KMS-11 (cell line): ENCODE results near the gene POLR3E.
A peak's percentile ranks its signal among the peaks of the same experiment; 100 is the strongest.

Experiments
- H2AFZ ChIP-seq: fragments of 200-600 bp; sonication (generic); 2 replicates; pipeline ENCODE4 v1.6.1; 2016; ENCODE audit warnings: antibody characterized with exemption, mixed run types, low read depth
- H3K27ac ChIP-seq: fragments of 200-600 bp; sonication (generic); 2 replicates; pipeline ENCODE4 v1.6.1; 2016; ENCODE audit warnings: mild to moderate bottlenecking, mixed run types
- H3K27me3 ChIP-seq: fragments of 200-600 bp; sonication (generic); 2 replicates; pipeline ENCODE4 v1.6.1; 2017; ENCODE audit warnings: mild to moderate bottlenecking, low read depth, mixed run types, moderate library complexity; ENCODE audit not compliant: insufficient read depth
- H3K36me3 ChIP-seq: fragments of 200-600 bp; sonication (generic); 2 replicates; pipeline ENCODE4 v1.6.1; 2017; ENCODE audit warnings: mild to moderate bottlenecking, mixed run types; ENCODE audit not compliant: insufficient read depth
- H3K4me1 ChIP-seq: fragments of 200-600 bp; sonication (generic); 2 replicates; pipeline ENCODE4 v1.6.1; 2016; ENCODE audit warnings: mild to moderate bottlenecking, low read depth, mixed run types; ENCODE audit not compliant: poor library complexity, severe bottlenecking
- H3K4me2 ChIP-seq: fragments of 200-600 bp; sonication (generic); 2 replicates; pipeline ENCODE4 v1.7.0; 2016; ENCODE audit warnings: mild to moderate bottlenecking, mixed run types
- H3K4me3 ChIP-seq: fragments of 200-600 bp; sonication (generic); IDR thresholded peaks from 2 replicates; pipeline ENCODE4 v1.6.1; 2017; ENCODE audit warnings: low read depth, low read length, mixed read lengths; ENCODE audit not compliant: insufficient read depth
- H3K79me2 ChIP-seq: fragments of 200-600 bp; sonication (generic); 2 replicates; pipeline ENCODE4 v1.6.1; 2016; ENCODE audit warnings: low read depth, mixed run types; ENCODE audit not compliant: insufficient read depth
- H3K9ac ChIP-seq: fragments of 200-600 bp; sonication (generic); 2 replicates; pipeline ENCODE4 v1.6.1; 2016; ENCODE audit warnings: mild to moderate bottlenecking, mixed run types
- H4K20me1 ChIP-seq: fragments of 200-600 bp; sonication (generic); 2 replicates; pipeline ENCODE4 v1.6.1; 2016; ENCODE audit warnings: mild to moderate bottlenecking, mixed run types; ENCODE audit not compliant: insufficient read depth
- CTCF ChIP-seq: fragments of 200-600 bp; sonication (generic); conservative IDR thresholded peaks from 2 replicates; pipeline ENCODE4 v1.6.1; 2017; ENCODE audit warnings: low read depth, mild to moderate bottlenecking, antibody characterized with exemption, low read length, moderate library complexity, mixed read lengths

The POLR3E gene

GRCh38 chr16:22320572-22321339 is 23.5 kb downstream of the POLR3E start:
- Histone ChIP-seq H3K9ac (no peak overlapping the region), H3K4me2 (no peak overlapping the region), H3K27ac (no peak overlapping the region), H2AFZ (no peak overlapping the region), H3K4me3 (no peak overlapping the region), H3K36me3 (peaks cover 19% of the 10 kb centered on the region; the same call in 1 of the 2 replicates), H3K27me3 (no peaks in the 10 kb centered on the region), H3K4me1 (no peaks in the 10 kb centered on the region), H3K79me2 (no peaks in the 10 kb centered on the region; the same call in 1 of the 2 replicates), H4K20me1 (no peaks in the 10 kb centered on the region)
- TF ChIP-seq CTCF: no peak

GRCh38 chr16:22321340-22322001 is 24.3 kb downstream of the POLR3E start:
- no peak overlapping the region for H3K27ac ChIP-seq
- no peak overlapping the region for H2AFZ ChIP-seq
- peaks cover 19% of the 10 kb centered on the region; the same call in 1 of the 2 replicates for H3K36me3 ChIP-seq

GRCh38 chr16:22322021-22322471 is 24.8 kb downstream of the POLR3E start:
- Histone ChIP-seq H3K27ac (no peak overlapping the region), H3K36me3 (peaks cover 19% of the 10 kb centered on the region; the same call in 1 of the 2 replicates), H2AFZ (no peak overlapping the region), H3K27me3 (no peaks in the 10 kb centered on the region), H3K4me3 (no peak overlapping the region), H3K4me1 (no peaks in the 10 kb centered on the region), H4K20me1 (no peaks in the 10 kb centered on the region), H3K4me2 (no peak overlapping the region), H3K9ac (no peak overlapping the region), H3K79me2 (no peaks in the 10 kb centered on the region; the same call in 1 of the 2 replicates)
- no peak for TF ChIP-seq CTCF

More at GRCh38 chr16:22321340-22322001, 24.3 kb downstream of the POLR3E start:
- Histone ChIP-seq H3K4me3 (no peak overlapping the region), H3K9ac (no peak overlapping the region), H3K4me1 (no peaks in the 10 kb centered on the region), H3K4me2 (no peak overlapping the region), H3K27me3 (no peaks in the 10 kb centered on the region), H3K79me2 (no peaks in the 10 kb centered on the region; the same call in 1 of the 2 replicates), H4K20me1 (no peaks in the 10 kb centered on the region)
- peak; percentile 99 for TF ChIP-seq CTCF

- Histone ChIP-seq H3K4me1 (no peaks in the 10 kb centered on the region), H2AFZ (no peak overlapping the region), H4K20me1 (no peaks in the 10 kb centered on the region), H3K27ac (no peak overlapping the region), H3K36me3 (peaks cover 16% of the 10 kb centered on the region; the same call in 1 of the 2 replicates), H3K27me3 (no peaks in the 10 kb centered on the region), H3K79me2 (no peaks in the 10 kb centered on the region; the same call in 1 of the 2 replicates), H3K9ac (no peak overlapping the region), H3K4me2 (no peak overlapping the region), H3K4me3 (no peak overlapping the region)
- no peak for TF ChIP-seq CTCF
Measured at GRCh38 chr16:22322741-22323140, 25.5 kb downstream of the POLR3E start.
